Measurements from ENCODE around the gene UBE2G1.
"Not testable (repeated sequence)": the region's sequence is repeated elsewhere in the genome, so short reads cannot be mapped to it uniquely, and the experiment has no call there.

Gene UBE2G1

GRCh38 chr17:4255271-4255670 lies 111.2 kb downstream of the UBE2G1 start:
- not testable (repeated sequence) for DNase-seq (ENCODE audit: extremely low read depth in 1 of 2, low read depth in 1 of 2)

- DNase-seq (ENCODE audit: extremely low read depth in 1 of 2, low read depth in 1 of 2): no peak
Measured at GRCh38 chr17:4250887-4251286, 115.6 kb downstream of the UBE2G1 start.

GRCh38 chr17:4249452-4250029 lies 116.9 kb downstream of the UBE2G1 start:
- DNase-seq (ENCODE audit: extremely low read depth in 1 of 2, low read depth in 1 of 2): no peak

GRCh38 chr17:4248504-4249277 lies 117.8 kb downstream of the UBE2G1 start:
- no peak for DNase-seq (ENCODE audit: extremely low read depth in 1 of 2, low read depth in 1 of 2)

- DNase-seq (ENCODE audit: extremely low read depth in 1 of 2, low read depth in 1 of 2): no peak
Measured at GRCh38 chr17:4247971-4248388, 118.5 kb downstream of the UBE2G1 start.

GRCh38 chr17:4247361-4247970 lies 119.0 kb downstream of the UBE2G1 start:
- no peak for DNase-seq (ENCODE audit: extremely low read depth in 1 of 2, low read depth in 1 of 2)

- DNase-seq (ENCODE audit: extremely low read depth in 1 of 2, low read depth in 1 of 2): no peak
Measured at GRCh38 chr17:4246674-4247073, 119.8 kb downstream of the UBE2G1 start.

GRCh38 chr17:4241535-4241934 lies 124.9 kb downstream of the UBE2G1 start:
- DNase-seq (ENCODE audit: extremely low read depth in 1 of 2, low read depth in 1 of 2): no peak

- DNase-seq (ENCODE audit: extremely low read depth in 1 of 2, low read depth in 1 of 2): no peak
Measured at GRCh38 chr17:4236456-4236855, 130.0 kb downstream of the UBE2G1 start.

- no peak for DNase-seq (ENCODE audit: extremely low read depth in 1 of 2, low read depth in 1 of 2)
Measured at GRCh38 chr17:4235372-4236279, 130.8 kb downstream of the UBE2G1 start.

GRCh38 chr17:4234401-4234800 lies 132.1 kb downstream of the UBE2G1 start:
- DNase-seq (ENCODE audit: extremely low read depth in 1 of 2, low read depth in 1 of 2): no peak

- no peak for DNase-seq (ENCODE audit: extremely low read depth in 1 of 2, low read depth in 1 of 2)
Measured at GRCh38 chr17:4233668-4234258, 132.7 kb downstream of the UBE2G1 start.

- DNase-seq (ENCODE audit: extremely low read depth in 1 of 2, low read depth in 1 of 2): no peak
Measured at GRCh38 chr17:4232168-4232813, 134.2 kb downstream of the UBE2G1 start.

GRCh38 chr17:4229627-4230541 lies 136.6 kb downstream of the UBE2G1 start:
- no peak for DNase-seq (ENCODE audit: extremely low read depth in 1 of 2, low read depth in 1 of 2)

GRCh38 chr17:4221899-4222659 lies 144.4 kb downstream of the UBE2G1 start:
- DNase-seq (ENCODE audit: extremely low read depth in 1 of 2, low read depth in 1 of 2): no peak

GRCh38 chr17:4221163-4221562 lies 145.3 kb downstream of the UBE2G1 start:
- no peak for DNase-seq (ENCODE audit: extremely low read depth in 1 of 2, low read depth in 1 of 2)

- DNase-seq (ENCODE audit: extremely low read depth in 1 of 2, low read depth in 1 of 2): no peak
Measured at GRCh38 chr17:4220655-4221054, 145.8 kb downstream of the UBE2G1 start.

Measured in stimulated activated CD8-positive, alpha-beta memory T cell treated with anti-CD3 and anti-CD28 coated beads, Interleukin-7, amount 100 ng/mL, for 48 hours (primary cell).